Upper lobe of left lung (tissue), 4 donors: Measurements from ENCODE around the gene ZNF782.

Source experiments
- EP300 ChIP-seq, 4 donors: sonication (generic); formaldehyde crosslinking; IDR thresholded peaks; one replicate each; pipeline ENCODE4 v1.5.1; 2017; ENCODE audit warnings: antibody characterized with exemption in 4 of 4, control low read depth in 2 of 4
- TF ChIP-seq, protein P1 (sequence below), 6 experiments: fragments of 450-650 bp in 4 of 6; fragments of 200-600 bp in 2 of 6; sonication (generic) in 2 of 6; IDR thresholded peaks; one replicate each; pipeline ENCODE4 v1.5.1; 2016 to 2019; ENCODE audit warnings: antibody characterized with exemption in 6 of 6

DNA sequence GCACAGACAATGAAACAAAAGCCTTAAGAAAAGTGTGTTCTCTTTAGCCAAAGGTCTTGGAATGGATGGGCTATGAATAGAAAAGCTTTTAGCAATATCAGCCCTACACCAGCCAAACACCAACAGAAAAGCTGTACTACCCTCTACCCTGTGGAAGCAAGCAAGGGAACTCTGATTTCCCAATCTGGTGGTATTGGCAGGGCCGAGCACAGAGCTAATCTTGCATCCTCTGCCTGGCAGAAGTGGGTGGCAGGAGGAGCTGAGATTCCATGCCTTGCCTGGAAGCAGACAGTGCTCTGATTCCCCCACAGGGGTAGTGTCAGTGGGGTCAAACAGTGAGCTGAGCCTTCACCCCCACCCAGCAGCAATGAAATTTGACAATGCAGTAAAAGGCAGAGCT lies 29.6 kb upstream of the ZNF782 start:
- TF ChIP-seq, protein P1, sequence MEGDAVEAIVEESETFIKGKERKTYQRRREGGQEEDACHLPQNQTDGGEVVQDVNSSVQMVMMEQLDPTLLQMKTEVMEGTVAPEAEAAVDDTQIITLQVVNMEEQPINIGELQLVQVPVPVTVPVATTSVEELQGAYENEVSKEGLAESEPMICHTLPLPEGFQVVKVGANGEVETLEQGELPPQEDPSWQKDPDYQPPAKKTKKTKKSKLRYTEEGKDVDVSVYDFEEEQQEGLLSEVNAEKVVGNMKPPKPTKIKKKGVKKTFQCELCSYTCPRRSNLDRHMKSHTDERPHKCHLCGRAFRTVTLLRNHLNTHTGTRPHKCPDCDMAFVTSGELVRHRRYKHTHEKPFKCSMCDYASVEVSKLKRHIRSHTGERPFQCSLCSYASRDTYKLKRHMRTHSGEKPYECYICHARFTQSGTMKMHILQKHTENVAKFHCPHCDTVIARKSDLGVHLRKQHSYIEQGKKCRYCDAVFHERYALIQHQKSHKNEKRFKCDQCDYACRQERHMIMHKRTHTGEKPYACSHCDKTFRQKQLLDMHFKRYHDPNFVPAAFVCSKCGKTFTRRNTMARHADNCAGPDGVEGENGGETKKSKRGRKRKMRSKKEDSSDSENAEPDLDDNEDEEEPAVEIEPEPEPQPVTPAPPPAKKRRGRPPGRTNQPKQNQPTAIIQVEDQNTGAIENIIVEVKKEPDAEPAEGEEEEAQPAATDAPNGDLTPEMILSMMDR (IDR thresholded peaks at IDR 0.05): no peak
- TF ChIP-seq EP300 (IDR thresholded peaks at IDR 0.05): no peak
